HepG2 (cell line): ENCODE data around the gene LYSMD3. TPM values are rescaled to one million over a fixed set of nuclear protein-coding genes. Genes with fewer than 3 reads are reported as not detected.

Experiments
- AFF4 ChIP-seq: sonication (generic); formaldehyde crosslinking; IDR thresholded peaks from 2 replicates; pipeline ENCODE4 v1.4.0; 2020; ENCODE audit warnings: missing genetic modification reagents
- CREB1 ChIP-seq, 2 experiments: fragments of 450-650 bp in 1 of 2; IDR thresholded peaks; 2 replicates each; pipeline ENCODE4 v1.6.1; 2016 to 2017; ENCODE audit warnings: control low read depth in 1 of 2, mild to moderate bottlenecking in 1 of 2, missing compliant biosample characterization in 1 of 2, missing genetic modification characterization in 1 of 2
- GATAD1 ChIP-seq: IDR thresholded peaks from 2 replicates; pipeline ENCODE4 v1.6.1; 2016; ENCODE audit warnings: missing genetic modification reagents, missing compliant biosample characterization
- GZF1 ChIP-seq: sonication (generic); formaldehyde crosslinking; IDR thresholded peaks from 2 replicates; pipeline ENCODE4 v1.5.1; 2020; ENCODE audit warnings: mild to moderate bottlenecking, missing genetic modification reagents
- HNF1A ChIP-seq, 2 experiments: sonication (generic) in 1 of 2; formaldehyde crosslinking in 1 of 2; IDR thresholded peaks; 2 replicates each; pipeline versions ENCODE4 v1.4.0 to v1.6.1; 2016 to 2020; ENCODE audit warnings: borderline replicate concordance in 1 of 2, low read depth in 1 of 2, mild to moderate bottlenecking in 1 of 2, missing genetic modification reagents in 1 of 2
- KLF15 ChIP-seq: sonication (generic); formaldehyde crosslinking; IDR thresholded peaks from 2 replicates; pipeline ENCODE4 v1.8.1; 2023; ENCODE audit warnings: borderline replicate concordance, mild to moderate bottlenecking, inconsistent platforms, missing genetic modification reagents, mixed read lengths
- KLF6 ChIP-seq: IDR thresholded peaks from 2 replicates; pipeline ENCODE4 v1.8.0; 2016; ENCODE audit warnings: missing biosample characterization, missing genetic modification reagents
- MXI1 ChIP-seq: IDR thresholded peaks from 3 replicates; pipeline ENCODE4 v1.6.1; 2012; ENCODE audit warnings: low read depth, low read length, inconsistent platforms, borderline replicate concordance
- PBX2 ChIP-seq: IDR thresholded peaks from 2 replicates; pipeline ENCODE4 v1.6.1; 2016; ENCODE audit warnings: control low read depth
- PHF8 ChIP-seq: sonication (generic); formaldehyde crosslinking; IDR thresholded peaks from 2 replicates; pipeline ENCODE4 v1.5.0; 2020; ENCODE audit warnings: missing genetic modification reagents
- RBAK ChIP-seq: sonication (generic); formaldehyde crosslinking; IDR thresholded peaks from 2 replicates; pipeline ENCODE4 v1.5.1; 2020; ENCODE audit warnings: mild to moderate bottlenecking, missing genetic modification reagents
- SNAPC2 ChIP-seq: sonication (generic); formaldehyde crosslinking; IDR thresholded peaks from 2 replicates; pipeline ENCODE4 v1.8.1; 2022; ENCODE audit warnings: mild to moderate bottlenecking, missing genetic modification reagents
- TP53 ChIP-seq: sonication (generic); formaldehyde crosslinking; conservative IDR thresholded peaks from 2 replicates; pipeline ENCODE4 v1.4.0; 2020; ENCODE audit warnings: missing genetic modification reagents
- ZFP62 ChIP-seq: sonication (generic); formaldehyde crosslinking; IDR thresholded peaks from 2 replicates; pipeline ENCODE4 v1.4.0; 2020; ENCODE audit warnings: missing genetic modification reagents
- ZNF230 ChIP-seq: sonication (generic); formaldehyde crosslinking; IDR thresholded peaks from 2 replicates; pipeline ENCODE4 v1.4.0; 2020; ENCODE audit warnings: mild to moderate bottlenecking, missing genetic modification reagents
- ZNF441 ChIP-seq: sonication (generic); formaldehyde crosslinking; IDR thresholded peaks from 2 replicates; pipeline ENCODE4 v1.7.0; 2021; ENCODE audit warnings: missing genetic modification reagents, borderline replicate concordance
- ZNF569 ChIP-seq: sonication (generic); formaldehyde crosslinking; IDR thresholded peaks from 2 replicates; pipeline ENCODE4 v1.5.0; 2020; ENCODE audit warnings: mild to moderate bottlenecking, missing genetic modification reagents, moderate library complexity, borderline replicate concordance
- ZNF660 ChIP-seq: sonication (generic); formaldehyde crosslinking; IDR thresholded peaks from 2 replicates; pipeline ENCODE4 v1.5.1; 2020; ENCODE audit warnings: mild to moderate bottlenecking, low read depth, missing genetic modification reagents, borderline replicate concordance
- ZSCAN20 ChIP-seq: sonication (generic); formaldehyde crosslinking; IDR thresholded peaks from 2 replicates; pipeline ENCODE4 v1.4.0; 2020; ENCODE audit warnings: missing genetic modification reagents, mild to moderate bottlenecking, borderline replicate concordance
- polyA plus RNA-seq, 8 experiments: library from polyadenylated mRNA; depleted of rRNA in 3 of 8; stranded (reverse) in 7 of 8; unstranded in 1 of 8; fragments of >200 nt; fragmentation: Illumina TruSeq in 4 of 8; extraction: Trizol in 4 of 8; gene quantifications; 2 replicates each; pipeline versions ENCODE4 v1.2.1 to v1.2.3, GENCODE V29; 2011 to 2016; ENCODE audit warnings: low read depth in 4 of 8, missing spikeins in 1 of 8, mixed read lengths in 1 of 8; ENCODE audit not compliant: insufficient read depth in 1 of 8
- total RNA-seq, 5 experiments: library from RNA; depleted of rRNA; stranded (reverse); fragments of >200 nt; fragmentation: Illumina TruSeq; extraction: Trizol; gene quantifications; 2 replicates each; pipeline ENCODE4 v1.2.3, GENCODE V29; 2016; ENCODE audit warnings: low read depth in 1 of 5

Gene LYSMD3
- total and polyA plus RNA-seq, 2 of the 13 experiments (the other 11 are each of a cell fraction or from before 2014, with no cell fraction given), result 9.1 to 13.8 TPM

- TF ChIP-seq PBX2 (CRISPR knock-in tag), result 0 out of 2 replicates have a peak, but pooled peaks have one; percentile 10
- TF ChIP-seq RBAK (CRISPR knock-in tag), result no peak
- TF ChIP-seq GZF1 (CRISPR knock-in tag), result peak; percentile 66
- peak; percentile 25; the same call in 1 of the 3 replicates for TF ChIP-seq MXI1
- no peak for TF ChIP-seq ZNF660 (CRISPR knock-in tag)
- peak; percentile 81; the same call in 1 of the 2 replicates for TF ChIP-seq ZSCAN20 (CRISPR knock-in tag)
- peak; percentile 91 for TF ChIP-seq PHF8 (CRISPR knock-in tag)
- TF ChIP-seq SNAPC2 (CRISPR knock-in tag), result peak; percentile 35; the same call in 1 of the 2 replicates
- TF ChIP-seq KLF15, result peak; percentile 82
- TF ChIP-seq AFF4 (CRISPR knock-in tag), result no peak
- peak; percentile 9; the same call in 1 of the 2 replicates for TF ChIP-seq TP53 (CRISPR knock-in tag)
- no peak; the same call in 1 of the 2 replicates for TF ChIP-seq CREB1 (IDR thresholded peaks at IDR 0.05)
- TF ChIP-seq CREB1 (CRISPR knock-in tag; IDR thresholded peaks at IDR 0.05), result peak; percentile 67
- TF ChIP-seq HNF1A (IDR thresholded peaks at IDR 0.05; ENCODE audit: low read depth), result no peak
- TF ChIP-seq HNF1A (CRISPR knock-in tag; IDR thresholded peaks at IDR 0.05; ENCODE audit: borderline replicate concordance), result peak; percentile 70; the same call in 1 of the 2 replicates
- TF ChIP-seq KLF6, result peak; percentile 72
- peak; percentile 88 for TF ChIP-seq GATAD1 (CRISPR knock-in tag)
- TF ChIP-seq ZNF569 (CRISPR knock-in tag), result no peak
- TF ChIP-seq ZNF441 (CRISPR knock-in tag), result 0 out of 2 replicates have a peak, but pooled peaks have one; percentile 2
- TF ChIP-seq ZNF230 (CRISPR knock-in tag), result peak; percentile 80; the same call in 1 of the 2 replicates
- no peak for TF ChIP-seq ZFP62 (CRISPR knock-in tag)
These were observed 54.9 kb downstream of the LYSMD3 start, which contains the start of the genes MBLAC2 and POLR3G (continued) for GRCh38 chr5:90474235-90475107.
